Measurements from ENCODE around the gene HIVEP3.

The HIVEP3 gene

GRCh38 chr1:41660570-41661427, 257.9 kb downstream of the HIVEP3 start:
- no peak for DNase-seq

- no peak for DNase-seq
Observed at GRCh38 chr1:41659903-41660302, 258.8 kb downstream of the HIVEP3 start.

GRCh38 chr1:41659159-41659495, 259.6 kb downstream of the HIVEP3 start:
- DNase-seq: no peak

- DNase-seq: peak; percentile 84
Observed at GRCh38 chr1:41658431-41659158, 260.1 kb downstream of the HIVEP3 start.

GRCh38 chr1:41657679-41658295, 260.9 kb downstream of the HIVEP3 start:
- DNase-seq: no peak

- DNase-seq: no peak
Observed at GRCh38 chr1:41656825-41657500, 261.8 kb downstream of the HIVEP3 start.

GRCh38 chr1:41656068-41656467, 262.7 kb downstream of the HIVEP3 start:
- no peak for DNase-seq

GRCh38 chr1:41655632-41656031, 263.1 kb downstream of the HIVEP3 start:
- DNase-seq: no peak

- DNase-seq: no peak
Observed at GRCh38 chr1:41653574-41653973, 265.1 kb downstream of the HIVEP3 start.

- DNase-seq: peak; percentile 60
Observed at GRCh38 chr1:41652384-41653265, 266.1 kb downstream of the HIVEP3 start.

GRCh38 chr1:41650028-41650880, 268.5 kb downstream of the HIVEP3 start:
- no peak for DNase-seq

GRCh38 chr1:41649396-41650027, 269.2 kb downstream of the HIVEP3 start:
- no peak for DNase-seq

- DNase-seq: no peak
Observed at GRCh38 chr1:41648844-41649243, 269.9 kb downstream of the HIVEP3 start.

GRCh38 chr1:41648230-41648629, 270.5 kb downstream of the HIVEP3 start:
- DNase-seq: no peak

- no peak for DNase-seq
Observed at GRCh38 chr1:41647221-41648135, 271.2 kb downstream of the HIVEP3 start.

- no peak for DNase-seq
Observed at GRCh38 chr1:41646186-41646585, 272.5 kb downstream of the HIVEP3 start.

GRCh38 chr1:41645062-41645461, 273.7 kb downstream of the HIVEP3 start:
- no peak for DNase-seq

GRCh38 chr1:41642922-41643821, 275.6 kb downstream of the HIVEP3 start:
- DNase-seq: no peak
